Astrocyte of the cerebellum (primary cell): Measurements from ENCODE around the gene TSG101.

Experiments
- DNase-seq: peaks from one replicate; pipeline ENCODE4 v3.0.0-alpha.2; 2011; ENCODE audit warnings: low read depth
- H3K4me3 ChIP-seq: 2 replicates; pipeline ENCODE4 v1.5.1; 2011; ENCODE audit warnings: mild to moderate bottlenecking, low read depth, low read length, moderate library complexity
- CTCF ChIP-seq: IDR thresholded peaks from 2 replicates; pipeline ENCODE4 v1.5.1; 2012; ENCODE audit warnings: low read length, low read depth, moderate library complexity, mild to moderate bottlenecking; ENCODE audit errors: missing control alignments
- in situ Hi-C: cut with HindIII; loops from 2 replicates; pipeline ENCODE4 v1.10.0; 2017; ENCODE audit warnings: low sequenced_read_pairs

Gene TSG101

GRCh38 chr11:18548001-18548400 lies 21.3 kb upstream of the TSG101 start:
- in situ Hi-C loops, result no loop called here
- no peak for DNase-seq
- H3K4me3 ChIP-seq, result no peak overlapping the region
- no peak for TF ChIP-seq CTCF

GRCh38 chr11:18540207-18541009 lies 13.7 kb upstream of the TSG101 start:
- no peak for DNase-seq
- in situ Hi-C loops, result no loop called here
- TF ChIP-seq CTCF, result peak; percentile 36
- no peak overlapping the region for H3K4me3 ChIP-seq

DNA sequence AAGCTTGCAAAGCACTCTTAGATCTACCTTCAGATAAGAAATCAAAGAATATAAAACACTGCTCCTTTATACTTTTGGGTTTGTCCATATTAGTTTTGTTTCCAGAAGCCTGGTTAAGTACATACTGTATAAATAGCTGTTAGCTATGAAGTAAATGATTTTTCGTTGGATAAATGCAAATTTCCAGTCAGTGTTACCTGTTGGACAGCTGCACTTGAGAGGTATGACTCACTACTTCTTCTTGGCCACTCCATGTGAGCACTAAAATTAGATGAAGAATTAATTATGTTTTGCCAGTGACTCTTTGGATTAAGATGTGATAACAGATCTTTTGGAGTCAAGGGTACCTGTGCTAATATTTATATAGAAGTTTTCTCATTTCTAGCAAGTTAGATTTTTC lies 9.5 kb upstream of the TSG101 start:
- H3K4me3 ChIP-seq, result no peak overlapping the region
- TF ChIP-seq CTCF, result no peak
- in situ Hi-C loops, result no loop called here
- DNase-seq, result no peak

DNA sequence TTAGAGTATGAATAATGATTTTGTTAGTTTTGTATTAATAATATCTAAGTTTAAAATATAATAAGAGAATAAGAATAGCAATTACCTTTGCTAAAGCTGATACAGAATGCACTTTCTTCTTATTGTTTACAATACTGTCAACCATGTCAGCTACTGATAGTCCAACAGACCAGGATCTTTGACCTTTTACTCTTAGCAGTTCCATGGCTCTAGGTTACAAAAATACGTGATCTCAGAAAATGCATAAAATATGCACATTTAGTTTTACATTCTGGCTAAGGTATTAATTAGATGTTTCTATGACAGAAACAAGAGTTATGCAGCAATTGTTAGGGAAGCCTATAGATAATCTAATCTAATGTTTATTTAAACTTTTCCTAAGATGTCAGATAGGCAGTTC lies 7.5 kb upstream of the TSG101 start:
- no peak overlapping the region for H3K4me3 ChIP-seq
- TF ChIP-seq CTCF, result no peak
- DNase-seq, result no peak
- in situ Hi-C loops, result no loop called here

DNA sequence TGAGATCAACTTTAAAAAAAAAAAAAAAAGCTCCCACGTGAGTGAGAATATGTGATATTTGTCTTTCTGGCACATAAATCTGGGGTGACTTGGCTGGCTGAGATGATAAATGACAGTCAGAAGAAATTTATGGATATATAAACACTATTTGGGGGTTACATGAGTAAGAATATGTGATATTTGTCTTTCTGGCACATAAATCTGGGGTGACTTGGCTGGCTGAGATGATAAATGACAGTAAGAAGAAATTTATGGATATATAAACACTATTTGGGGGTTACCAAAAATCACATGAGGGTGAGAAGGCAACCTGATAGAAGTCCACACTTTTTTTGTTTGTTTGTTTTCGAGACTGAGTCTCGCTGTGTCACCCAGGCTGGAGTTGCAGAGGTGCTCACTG lies 6.6 kb upstream of the TSG101 start:
- no peak for TF ChIP-seq CTCF
- in situ Hi-C loops, result no loop called here
- DNase-seq, result no peak
- H3K4me3 ChIP-seq, result no peak overlapping the region

GRCh38 chr11:18527512-18527911 lies 770 bp upstream of the TSG101 start:
- no peak for DNase-seq
- TF ChIP-seq CTCF, result no peak
- peak overlapping the region; percentile 80 for H3K4me3 ChIP-seq
- in situ Hi-C loops, result no loop called here
